Tibial artery (tissue), 4 donors: ENCODE measurements around the gene DNAH9.

ENCODE experiments used
- DNase-seq, 2 donors: peaks; one replicate each; pipeline ENCODE4 v3.0.0-alpha.2; 2019
- H3K27ac ChIP-seq, 2 donors: fragments of 200-600 bp; sonication (generic) in 1 of 2; 1 replicate in 1 of 2; 2 replicates in 1 of 2; pipeline ENCODE4 v1.5.1; 2018 to 2019; ENCODE audit warnings: mild to moderate bottlenecking in 1 of 2
- H3K27me3 ChIP-seq, 2 donors: fragments of 200-600 bp; sonication (generic) in 1 of 2; one replicate each; pipeline versions ENCODE4 v1.5.1 to v1.6.0; 2016 to 2019
- H3K36me3 ChIP-seq, 3 donors: fragments of 200-600 bp; sonication (generic) in 2 of 3; one replicate each; pipeline ENCODE4 v1.5.1; 2016 to 2019; ENCODE audit warnings: mild to moderate bottlenecking in 2 of 3
- H3K4me1 ChIP-seq, 4 donors: fragments of 200-600 bp; sonication (generic) in 2 of 4; 1 replicate in 3 of 4; 2 replicates in 1 of 4; pipeline ENCODE4 v1.5.1; 2016 to 2019
- H3K4me3 ChIP-seq, 2 donors: fragments of 200-600 bp; sonication (generic) in 1 of 2; 1 replicate in 1 of 2; 2 replicates in 1 of 2; pipeline ENCODE4 v1.5.1; 2018 to 2019; ENCODE audit warnings: mild to moderate bottlenecking in 2 of 2
- H3K9me3 ChIP-seq, 3 donors: fragments of 200-600 bp; sonication (generic) in 1 of 3; one replicate each; pipeline ENCODE4 v1.5.1; 2016 to 2019
- CTCF ChIP-seq, 2 experiments: fragments of 200-600 bp in 1 of 2; fragments of 450-650 bp in 1 of 2; IDR thresholded peaks; one replicate each; pipeline ENCODE4 v1.5.1; 2017 to 2019; ENCODE audit warnings: antibody characterized with exemption in 2 of 2, mild to moderate bottlenecking in 1 of 2, moderate library complexity in 1 of 2
- intact Hi-C: fragments of 100-400 bp; cut with DNase I; formaldehyde crosslinking; loops from one replicate; pipeline ENCODE4 v1.15.0; 2023; ENCODE audit warnings: low total_unique reads

DNAH9 gene

GRCh38 chr17:11637796-11638195 is 39.5 kb downstream of the DNAH9 start:
- no peaks in the 10 kb centered on the region for H3K4me1 ChIP-seq
- intact Hi-C loops = no loop called here
- DNase-seq = no peak
- TF ChIP-seq CTCF (IDR thresholded peaks at IDR 0.05) = no peak
- H3K27ac ChIP-seq = no peak overlapping the region
- no peaks in the 10 kb centered on the region for H3K36me3 ChIP-seq
- H3K4me3 ChIP-seq = no peak overlapping the region
- H3K27me3 ChIP-seq = no peaks in the 10 kb centered on the region
- no peaks in the 10 kb centered on the region for H3K9me3 ChIP-seq

- Histone ChIP-seq H3K4me3 (no peak overlapping the region), H3K4me1 (no peaks in the 10 kb centered on the region), H3K27ac (no peak overlapping the region), H3K9me3 (no peaks in the 10 kb centered on the region), H3K36me3 (no peaks in the 10 kb centered on the region), H3K27me3 (no peaks in the 10 kb centered on the region)
- intact Hi-C loops = no loop called here
- no peak for TF ChIP-seq CTCF (IDR thresholded peaks at IDR 0.05)
- DNase-seq = no peak
Measured at GRCh38 chr17:11638700-11639265, 40.5 kb downstream of the DNAH9 start.

GRCh38 chr17:11639736-11640462 is 41.6 kb downstream of the DNAH9 start:
- DNase-seq = no peak
- no peaks in the 10 kb centered on the region for H3K4me1 ChIP-seq
- no peaks in the 10 kb centered on the region for H3K27me3 ChIP-seq
- H3K9me3 ChIP-seq = no peaks in the 10 kb centered on the region
- intact Hi-C loops = no loop called here
- TF ChIP-seq CTCF (IDR thresholded peaks at IDR 0.05) = no peak
- no peaks in the 10 kb centered on the region for H3K36me3 ChIP-seq
- H3K27ac ChIP-seq = no peak overlapping the region
- no peak overlapping the region for H3K4me3 ChIP-seq

DNA sequence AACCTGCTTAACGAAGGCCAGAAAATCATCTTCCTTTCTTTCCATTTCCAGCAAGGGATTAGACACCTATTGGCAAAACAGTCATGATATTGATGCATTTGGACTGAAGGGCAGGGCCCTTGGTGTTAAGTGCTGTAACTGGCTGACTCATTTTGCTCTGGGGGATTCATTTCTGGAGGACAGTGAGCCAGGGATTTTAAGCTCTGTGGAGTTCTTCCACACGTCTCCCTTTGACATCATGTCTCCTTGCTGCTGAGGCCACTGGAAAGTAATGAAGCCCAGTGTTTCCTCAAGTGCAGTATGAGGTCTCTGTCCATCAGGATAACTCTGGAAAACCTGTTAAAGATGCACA is 42.2 kb downstream of the DNAH9 start:
- no peaks in the 10 kb centered on the region for H3K36me3 ChIP-seq
- intact Hi-C loops = no loop called here
- TF ChIP-seq CTCF (IDR thresholded peaks at IDR 0.05) = no peak

DNA sequence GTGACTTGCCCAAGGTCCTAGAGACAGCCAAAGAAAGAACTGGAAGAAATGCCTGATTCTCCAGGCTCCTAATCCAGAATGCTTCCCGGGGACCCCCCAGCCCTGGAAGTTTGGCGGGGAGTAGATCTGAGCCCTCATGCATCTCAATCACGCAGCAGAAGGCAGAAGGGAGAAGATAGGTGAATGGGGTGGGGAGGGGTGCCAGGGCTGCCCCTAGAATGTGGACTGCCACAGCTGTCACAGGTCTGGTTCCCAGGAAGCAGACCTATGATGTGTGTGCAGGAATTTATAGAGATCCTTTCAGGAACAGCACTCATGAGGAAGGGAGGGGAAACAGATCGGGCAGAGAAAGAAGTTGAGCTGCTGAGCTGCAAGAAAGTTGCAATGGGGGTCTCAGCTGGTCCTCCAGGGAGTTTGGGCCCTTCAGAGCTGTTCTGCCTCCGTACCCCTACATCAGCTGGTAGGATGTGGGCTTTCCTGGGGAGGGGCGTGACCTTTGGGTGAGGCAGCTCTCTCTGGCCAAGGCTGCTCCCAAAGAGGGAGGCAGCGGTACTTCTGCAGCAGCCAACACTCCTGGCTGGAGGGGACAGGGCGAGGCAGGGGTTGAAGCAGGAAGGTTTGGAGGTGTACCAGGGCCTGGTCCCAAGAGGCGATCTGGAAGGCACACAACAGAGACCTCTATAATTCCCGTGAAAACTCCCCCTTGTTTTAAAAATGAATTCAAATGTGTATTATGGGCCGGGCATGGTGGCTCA is 43.4 kb downstream of the DNAH9 start:
- Histone ChIP-seq H3K27me3 (no peaks in the 10 kb centered on the region), H3K27ac (no peak overlapping the region), H3K9me3 (no peaks in the 10 kb centered on the region), H3K4me1 (no peaks in the 10 kb centered on the region), H3K36me3 (no peaks in the 10 kb centered on the region), H3K4me3 (no peak overlapping the region)
- no peak for DNase-seq
- intact Hi-C loops = no loop called here
- no peak for TF ChIP-seq CTCF (IDR thresholded peaks at IDR 0.05)

More for the DNA sequence above, 42.2 kb downstream of the DNAH9 start:
- Histone ChIP-seq H3K4me1 (no peaks in the 10 kb centered on the region), H3K27me3 (no peaks in the 10 kb centered on the region), H3K4me3 (no peak overlapping the region), H3K9me3 (no peaks in the 10 kb centered on the region), H3K27ac (no peak overlapping the region)
- DNase-seq = no peak
